ENCODE data around the gene RBM33.

The RBM33 gene

DNA sequence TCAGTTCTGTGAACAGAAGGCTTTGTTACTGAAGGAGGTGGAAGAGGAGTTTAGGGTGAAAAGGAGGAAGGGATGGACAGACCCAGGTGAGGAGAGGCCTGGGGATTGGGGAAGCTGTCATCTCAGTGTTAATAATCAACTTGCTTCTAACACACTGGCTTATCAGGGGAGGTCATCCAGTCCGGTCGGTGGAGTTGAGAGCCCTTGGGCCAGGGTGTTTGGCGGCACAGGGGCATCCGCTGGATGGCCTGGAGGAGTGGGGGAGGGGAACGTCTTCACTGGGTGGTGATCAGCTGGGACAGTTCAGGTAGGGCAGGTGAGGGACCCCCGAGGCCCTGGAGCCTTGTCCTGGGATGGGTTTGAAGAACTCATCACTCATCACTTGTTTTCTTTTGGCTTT is 133.9 kb downstream of the RBM33 start:
- no peak for FAIRE-seq

DNA sequence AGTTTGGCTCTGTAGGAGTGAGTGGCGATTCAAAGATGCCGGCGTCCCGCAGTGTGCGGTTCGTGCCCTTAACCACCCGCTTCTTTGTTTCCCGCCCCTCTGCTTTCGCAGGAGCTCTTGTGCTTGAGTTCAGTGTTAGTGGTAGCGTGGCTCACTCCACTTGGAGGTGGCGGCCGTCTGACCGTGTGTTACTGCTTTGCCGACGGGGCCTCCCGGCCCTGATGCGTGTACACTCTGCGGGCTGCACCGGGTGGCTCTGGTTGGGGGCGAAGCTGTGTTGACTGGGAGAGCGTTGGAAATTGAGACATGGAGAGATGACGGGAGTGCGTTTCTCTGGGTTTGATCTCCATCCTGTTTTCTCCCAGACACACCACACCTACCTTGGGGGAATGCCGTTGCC is 136.4 kb downstream of the RBM33 start:
- no peak for FAIRE-seq

DNA sequence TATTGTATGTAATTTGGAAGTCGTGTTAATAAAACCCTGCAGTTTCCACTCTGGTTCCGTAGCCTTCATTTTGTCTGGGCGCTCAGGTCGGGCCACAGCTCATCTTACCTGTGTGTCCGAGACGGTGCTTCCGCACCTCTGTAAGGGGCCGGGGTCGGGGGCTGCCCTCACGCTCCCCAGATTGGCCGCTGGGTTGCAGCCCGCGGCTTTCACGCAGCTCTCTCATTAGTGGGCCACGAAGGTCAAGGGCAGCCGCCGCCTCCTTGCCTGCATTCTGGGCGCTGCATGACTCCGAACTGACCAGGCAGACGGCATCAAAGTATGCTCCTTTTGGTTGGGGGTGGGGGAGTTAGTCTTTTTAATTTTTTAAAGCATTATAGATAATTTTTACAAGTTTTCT is 137.0 kb downstream of the RBM33 start:
- FAIRE-seq, result no peak

DNA sequence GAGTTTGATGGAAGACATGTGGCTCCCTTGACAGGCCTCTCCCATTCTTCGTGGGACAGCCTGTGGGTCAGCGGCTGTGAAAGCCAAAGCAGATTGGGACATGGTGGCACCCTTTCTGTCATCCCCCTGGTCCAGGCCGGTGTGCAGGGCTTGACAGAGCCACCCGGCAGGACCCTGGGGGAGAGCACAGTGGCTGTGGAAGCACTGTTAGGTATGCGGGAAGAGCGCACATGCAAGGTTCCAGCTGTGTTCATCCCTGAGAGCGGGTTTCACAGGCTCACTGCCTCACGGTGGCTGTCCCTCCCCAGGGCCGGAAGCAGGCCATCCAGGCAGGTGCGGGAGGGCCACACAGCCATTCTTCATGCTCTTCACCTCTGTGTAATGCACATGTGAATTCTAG is 138.0 kb downstream of the RBM33 start:
- FAIRE-seq, result no peak

DNA sequence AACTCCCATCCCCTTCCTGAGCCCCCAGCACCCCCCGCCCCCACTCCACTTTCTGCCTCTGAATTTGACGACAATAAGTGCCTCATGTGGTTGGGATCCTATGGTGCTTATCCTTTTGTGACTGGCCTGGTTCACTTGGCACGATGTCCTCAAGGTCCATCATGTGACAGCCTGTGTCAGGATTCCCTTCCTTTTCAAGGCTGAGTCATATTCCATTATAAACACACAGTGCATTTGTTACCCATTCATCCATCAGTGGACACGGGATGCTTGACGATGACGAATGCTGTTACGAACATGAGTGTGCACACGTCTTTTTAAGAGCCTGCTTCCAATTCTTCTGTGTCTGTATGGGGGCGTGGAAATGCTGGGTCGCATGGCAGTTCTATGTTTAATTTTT is 141.1 kb downstream of the RBM33 start:
- no peak for FAIRE-seq

DNA sequence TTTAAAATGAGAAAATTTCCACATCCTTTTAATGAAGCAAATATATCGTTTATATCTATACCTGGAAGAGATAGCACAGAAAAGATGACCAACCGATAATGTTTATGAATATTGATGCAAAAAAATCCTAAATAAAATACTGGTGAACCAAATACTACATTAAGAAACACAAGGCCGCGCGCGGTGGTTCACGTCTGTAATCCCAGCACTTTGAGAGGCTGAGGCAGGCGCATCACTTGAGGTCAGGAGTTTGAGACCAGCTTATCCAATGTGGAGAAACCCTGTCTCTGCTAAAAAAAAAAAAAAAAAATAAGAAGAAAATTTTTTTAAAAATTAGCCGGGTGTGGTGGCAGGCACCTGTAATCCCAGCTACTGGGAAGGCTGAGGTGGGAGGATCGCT is 142.0 kb downstream of the RBM33 start:
- no peak for FAIRE-seq

DNA sequence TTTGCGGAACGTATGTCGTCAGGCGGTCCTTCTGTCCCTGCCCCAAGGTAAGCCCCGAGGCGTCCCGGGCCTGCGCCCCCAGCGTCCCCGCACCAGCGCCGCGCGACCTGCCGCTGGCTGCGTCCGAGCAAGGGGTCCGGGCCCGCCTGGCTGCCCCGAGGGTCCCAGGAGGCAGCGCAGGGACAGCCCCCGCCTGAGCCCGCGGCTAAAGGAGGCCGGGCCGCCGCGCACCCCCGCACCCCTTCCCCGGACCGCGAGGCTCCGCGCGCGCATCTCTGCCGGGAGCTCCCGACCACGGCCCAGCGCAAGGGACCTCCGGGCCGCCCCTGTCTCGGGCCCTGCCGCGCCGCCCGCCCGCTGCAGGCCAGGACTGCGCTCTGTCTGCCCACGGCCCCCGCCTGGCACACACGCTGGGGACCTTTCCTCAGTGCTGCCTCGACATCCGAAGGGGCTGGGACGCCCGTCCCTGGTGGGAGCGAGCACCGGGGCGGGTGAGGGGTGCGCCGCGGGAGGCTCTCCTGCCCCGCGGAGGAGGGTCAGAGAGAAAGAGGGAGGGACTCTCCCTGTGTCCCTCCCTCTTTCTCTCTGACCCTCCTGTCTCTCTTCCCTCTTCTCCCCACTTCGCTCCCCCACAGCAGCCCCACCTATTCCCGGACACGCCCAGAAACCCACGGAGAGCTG is 142.8 kb downstream of the RBM33 start:
- FAIRE-seq, result no peak

DNA sequence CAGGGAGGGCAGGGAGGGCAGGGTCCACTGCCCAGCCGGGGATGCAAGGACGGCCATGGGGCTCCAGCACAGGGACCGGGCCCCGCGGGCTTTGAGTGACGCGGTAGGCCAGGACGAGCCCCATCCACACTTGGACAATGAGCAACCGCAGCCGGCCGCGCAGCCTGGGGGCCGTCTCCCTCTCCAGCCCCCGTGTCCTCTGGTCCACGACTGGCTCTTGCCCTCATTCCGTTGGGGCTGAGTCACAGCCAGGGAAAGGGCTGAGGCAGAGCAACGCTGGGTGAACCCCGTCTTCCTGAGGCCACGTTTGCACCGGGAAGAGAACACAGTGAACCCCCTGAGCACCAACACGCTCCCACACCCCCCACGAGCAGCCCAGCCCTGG is 144.1 kb downstream of the RBM33 start:
- no peak for FAIRE-seq

DNA sequence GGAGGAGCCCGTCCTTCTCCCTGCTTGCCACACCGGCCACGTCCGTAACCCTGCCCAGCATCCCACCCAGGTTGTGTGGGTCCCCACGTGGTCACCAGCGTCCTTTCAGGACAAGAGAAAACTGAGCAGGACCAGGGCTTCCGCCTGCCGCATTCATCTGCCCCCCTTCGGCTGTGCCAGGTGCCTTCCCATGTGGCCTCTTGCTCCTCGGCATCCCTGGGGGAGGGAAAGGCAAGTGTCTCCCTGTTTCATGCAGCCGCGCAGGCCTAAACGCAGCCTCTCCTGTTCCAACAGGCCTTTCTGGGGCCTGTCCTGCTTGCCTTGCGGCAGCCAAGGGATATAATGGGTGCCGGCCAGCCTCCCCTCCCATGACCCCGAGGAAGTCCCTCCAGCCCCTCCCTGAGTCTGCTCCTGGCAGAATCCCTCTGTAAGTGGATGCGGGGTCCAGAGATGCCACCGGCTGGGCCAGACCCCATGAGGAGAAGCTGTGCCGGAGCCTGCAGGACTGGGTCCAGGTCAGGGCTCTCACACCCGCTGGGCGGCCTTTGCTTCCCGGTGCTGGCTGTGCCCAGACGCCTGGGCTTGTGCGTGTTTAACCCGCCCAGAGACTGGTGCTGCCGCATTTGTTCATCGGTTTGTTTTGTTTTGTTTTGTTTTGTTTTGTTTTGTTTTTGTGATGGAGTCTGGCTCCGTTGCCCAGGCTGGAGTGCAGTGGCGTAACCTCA is 144.7 kb downstream of the RBM33 start:
- FAIRE-seq, result no peak

DNA sequence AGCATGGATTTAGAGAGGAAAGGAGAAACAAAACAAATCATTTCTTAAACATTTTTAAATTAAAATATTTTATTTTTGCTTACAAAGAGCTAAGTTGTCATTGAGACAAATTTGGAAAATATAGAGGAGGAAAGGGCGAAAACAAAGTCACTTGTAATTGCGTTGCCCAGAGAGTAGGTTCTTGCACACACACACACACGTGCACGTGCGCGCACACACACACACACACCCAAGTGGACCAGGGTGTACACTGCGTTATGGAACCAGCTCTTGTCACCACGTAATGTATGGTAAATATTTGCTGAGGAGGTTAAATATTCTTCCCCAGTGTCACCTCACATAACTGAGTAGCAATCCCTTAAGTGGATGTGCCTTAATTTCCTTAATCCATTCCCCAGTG is 146.2 kb downstream of the RBM33 start:
- no peak for FAIRE-seq

DNA sequence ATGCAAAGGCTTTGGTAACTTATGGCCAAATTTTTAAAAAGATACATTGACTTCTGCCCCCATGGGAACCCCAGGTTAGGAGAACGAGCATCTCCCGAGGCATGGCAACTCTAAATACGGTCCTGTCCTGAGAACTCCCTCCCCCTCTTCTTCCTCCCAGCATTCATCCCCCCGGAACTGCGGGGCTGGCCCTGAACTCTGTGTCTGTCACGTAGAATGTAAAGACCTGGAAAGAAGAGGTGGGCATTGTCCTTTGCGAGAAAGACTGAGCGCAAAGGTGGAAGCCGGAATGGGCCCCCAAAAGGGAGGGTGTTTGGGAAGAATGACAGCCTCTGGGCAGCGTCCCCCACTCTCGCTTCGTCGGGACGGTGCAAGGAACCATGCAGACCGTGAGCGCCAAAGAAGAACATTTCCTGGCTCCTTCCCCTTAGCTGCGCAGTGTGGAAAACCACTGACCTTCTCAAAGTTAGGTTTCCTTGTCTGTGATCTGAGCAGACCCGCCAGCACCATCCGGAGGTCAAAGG is 146.8 kb downstream of the RBM33 start:
- FAIRE-seq, result no peak

DNA sequence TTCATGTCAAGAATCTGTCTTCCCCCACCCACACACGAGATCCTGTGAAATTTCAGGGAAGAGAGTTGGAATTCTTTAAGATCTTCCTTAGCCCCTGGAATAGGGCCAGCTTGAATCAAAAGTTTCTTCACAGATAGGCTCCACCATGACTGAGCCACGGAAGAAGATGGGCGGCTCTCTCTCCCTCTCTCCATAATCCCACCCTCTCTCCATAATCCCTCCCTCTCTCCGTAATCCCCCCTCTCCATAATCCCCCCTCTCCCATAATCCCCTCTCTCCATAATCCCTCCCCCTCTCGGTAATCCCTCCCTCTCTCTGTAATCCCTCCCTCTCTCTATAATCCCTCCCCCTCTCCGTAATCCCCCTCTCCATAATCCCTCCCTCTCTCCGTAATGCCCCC is 147.4 kb downstream of the RBM33 start:
- no peak for FAIRE-seq

DNA sequence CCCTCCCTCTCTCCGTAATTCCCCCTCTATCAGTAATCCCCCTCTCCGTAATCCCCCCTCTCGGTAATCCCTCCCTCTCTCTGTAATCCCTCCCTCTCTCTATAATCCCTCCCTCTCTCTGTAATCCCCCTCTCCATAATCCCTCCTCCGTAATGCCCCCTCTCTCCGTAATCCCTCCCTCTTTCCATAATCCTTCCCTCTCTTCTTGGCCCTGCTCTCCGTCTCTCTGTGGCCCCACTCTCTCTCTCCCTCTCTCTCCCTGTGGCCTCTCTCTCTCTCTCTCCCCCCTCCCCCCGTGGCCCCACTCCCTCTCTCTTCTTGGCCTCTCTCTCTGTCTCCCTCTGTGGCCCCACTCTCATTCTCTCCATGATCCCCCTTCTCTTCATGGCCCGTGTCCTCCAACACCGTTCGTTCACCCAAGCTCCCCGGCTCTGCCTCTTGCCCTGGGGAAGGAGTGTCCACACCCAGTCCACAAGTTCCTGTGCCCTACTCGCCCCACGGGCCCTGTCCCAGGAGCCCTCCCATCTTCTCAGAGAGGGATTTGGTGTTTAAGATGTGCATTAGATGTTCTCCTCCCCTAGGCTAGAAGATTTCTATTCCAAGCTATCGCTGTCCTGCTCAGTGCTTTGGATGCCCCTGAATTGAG is 148.0 kb downstream of the RBM33 start:
- no peak for FAIRE-seq

DNA sequence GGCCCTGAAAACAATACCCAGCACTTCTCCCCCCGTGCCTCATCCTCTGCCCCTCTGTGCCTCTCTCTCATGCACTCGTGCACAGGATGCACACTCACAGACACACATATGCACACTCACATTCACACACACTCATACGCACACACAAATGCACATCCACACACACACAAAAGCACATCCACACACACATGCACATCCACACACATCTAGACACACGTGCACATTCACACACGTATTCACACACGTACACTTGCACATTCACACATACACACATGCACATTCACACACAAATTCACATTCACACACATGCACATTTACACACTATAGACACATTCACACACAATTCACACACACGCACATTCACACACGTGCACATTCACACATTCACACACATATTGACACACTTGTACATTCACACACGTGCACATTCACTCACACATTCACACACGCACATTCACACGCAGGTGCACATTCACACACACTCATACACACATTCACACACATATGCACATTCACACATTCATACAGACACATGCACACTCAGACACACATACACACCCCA is 148.6 kb downstream of the RBM33 start:
- no peak for FAIRE-seq

DNA sequence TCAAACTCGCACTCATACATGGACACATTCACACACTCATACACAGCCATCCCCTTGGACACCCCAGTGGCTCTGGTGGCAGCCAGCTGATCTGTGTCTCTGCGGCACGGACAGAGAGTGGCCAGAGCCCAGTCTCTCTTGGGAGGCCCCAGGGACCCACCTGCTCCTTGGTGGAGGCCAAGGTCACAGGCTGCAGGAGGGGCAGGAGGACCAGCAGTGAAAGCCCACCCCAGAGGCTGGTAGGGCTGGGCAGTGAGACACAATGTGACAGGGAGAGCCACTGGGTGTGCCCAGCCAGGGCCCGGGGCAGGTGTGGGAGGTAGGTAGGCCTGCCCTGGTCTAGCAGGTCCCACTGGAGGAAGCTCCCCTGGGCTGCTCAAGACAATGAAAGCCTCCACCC is 149.3 kb downstream of the RBM33 start:
- no peak for FAIRE-seq

DNA sequence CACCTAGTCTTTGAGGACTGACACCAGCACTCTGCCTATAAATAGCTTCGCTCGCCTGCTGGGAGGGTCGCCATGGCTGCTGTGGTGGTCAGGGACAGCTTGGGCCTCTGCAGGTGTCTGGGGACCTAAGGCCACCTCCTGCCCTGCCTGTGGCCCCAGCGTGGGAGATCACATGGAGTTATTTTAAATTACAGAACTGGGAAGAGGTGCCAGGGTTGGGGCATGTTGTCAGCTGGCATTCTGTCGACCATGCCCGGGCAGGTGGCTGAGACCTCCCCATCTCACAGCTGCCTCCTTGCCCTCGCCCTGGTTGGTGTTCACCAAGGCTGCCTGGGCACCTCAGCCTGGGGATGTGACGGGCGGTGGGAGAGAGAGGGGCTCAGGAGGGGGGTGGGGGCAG is 149.7 kb downstream of the RBM33 start:
- no peak for FAIRE-seq

DNA sequence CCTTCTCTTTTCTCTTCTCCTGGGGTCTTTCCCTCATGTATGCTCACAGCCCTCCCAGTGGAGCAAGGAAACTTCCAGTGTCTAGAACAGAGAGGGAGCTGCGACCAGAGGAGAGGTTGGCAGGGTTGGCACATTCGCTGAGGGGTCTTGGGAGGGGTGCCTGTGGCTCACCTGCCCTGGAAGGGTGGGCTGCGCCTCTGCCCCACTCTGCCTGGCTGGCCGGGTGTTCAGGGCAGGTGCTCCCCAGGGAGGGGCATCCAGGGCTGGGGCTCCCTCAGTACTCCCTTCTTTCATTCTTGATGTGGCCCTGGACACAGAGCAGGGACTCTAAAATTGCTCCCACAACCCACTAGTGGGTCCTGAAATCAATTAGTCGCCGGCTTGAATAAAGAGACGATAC is 150.9 kb downstream of the RBM33 start:
- no peak for FAIRE-seq

DNA sequence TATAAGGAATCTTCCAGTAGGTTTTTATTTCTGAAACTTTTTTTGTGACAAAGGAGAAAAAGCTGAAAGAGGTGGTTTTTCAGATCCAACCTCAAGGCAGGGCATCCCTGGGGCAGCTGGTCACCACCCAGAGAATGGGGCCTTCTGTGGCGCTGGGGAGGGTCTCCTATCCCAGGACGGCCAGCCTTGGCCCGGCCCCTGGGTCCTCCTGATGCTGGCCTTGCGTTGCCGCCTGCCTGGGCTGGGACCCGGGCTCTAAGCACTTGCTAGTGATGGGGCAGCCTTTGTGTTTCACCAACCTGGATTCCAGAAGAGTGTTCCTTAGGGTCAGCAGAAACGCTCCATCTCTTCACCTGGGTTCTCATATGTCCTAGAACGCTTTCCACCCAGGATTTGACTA is 151.5 kb downstream of the RBM33 start:
- FAIRE-seq, result no peak

DNA sequence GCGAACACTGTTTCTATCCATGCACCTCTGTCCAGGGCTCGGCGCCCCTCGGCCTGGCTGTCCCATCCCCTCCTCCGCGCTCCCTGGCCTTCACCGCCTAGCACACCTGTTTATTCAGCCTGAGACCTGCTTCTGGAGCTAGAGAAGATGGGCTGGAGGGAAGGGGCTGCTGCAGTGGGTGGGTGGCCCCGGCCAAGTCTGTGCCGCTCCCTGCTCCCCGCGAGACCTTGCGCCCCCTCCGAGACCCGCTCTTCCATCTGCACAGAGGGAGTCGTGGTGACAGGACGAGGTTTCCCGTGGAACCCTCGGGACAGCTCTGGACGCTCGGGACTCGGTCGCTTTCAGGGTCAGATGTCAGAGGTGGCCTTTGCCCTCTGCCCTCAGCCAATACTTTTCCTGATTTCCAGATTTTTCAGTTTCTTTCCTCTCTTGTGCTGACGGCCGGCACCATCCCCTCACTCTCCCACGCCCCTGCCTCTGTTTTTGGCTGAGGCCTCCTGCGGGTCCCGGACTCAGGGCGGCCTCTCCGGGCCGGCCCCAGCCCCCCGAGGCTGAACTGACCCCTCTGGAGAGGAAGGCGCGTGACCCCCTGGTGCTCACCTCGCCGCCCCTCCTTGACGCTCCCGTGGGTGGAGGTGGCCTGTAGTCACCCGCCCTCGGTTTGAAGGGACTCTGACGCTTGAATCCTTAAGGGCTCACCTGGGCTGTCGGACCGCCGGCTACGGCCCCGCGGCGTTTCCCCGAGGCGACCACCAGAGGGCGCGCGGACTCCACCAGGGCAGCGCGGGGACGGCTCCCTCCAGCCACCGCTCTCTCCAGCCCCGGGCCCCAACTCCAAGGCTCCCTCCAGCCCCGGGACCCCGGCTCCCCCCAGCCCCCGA is 152.2 kb downstream of the RBM33 start:
- no peak for FAIRE-seq

DNA sequence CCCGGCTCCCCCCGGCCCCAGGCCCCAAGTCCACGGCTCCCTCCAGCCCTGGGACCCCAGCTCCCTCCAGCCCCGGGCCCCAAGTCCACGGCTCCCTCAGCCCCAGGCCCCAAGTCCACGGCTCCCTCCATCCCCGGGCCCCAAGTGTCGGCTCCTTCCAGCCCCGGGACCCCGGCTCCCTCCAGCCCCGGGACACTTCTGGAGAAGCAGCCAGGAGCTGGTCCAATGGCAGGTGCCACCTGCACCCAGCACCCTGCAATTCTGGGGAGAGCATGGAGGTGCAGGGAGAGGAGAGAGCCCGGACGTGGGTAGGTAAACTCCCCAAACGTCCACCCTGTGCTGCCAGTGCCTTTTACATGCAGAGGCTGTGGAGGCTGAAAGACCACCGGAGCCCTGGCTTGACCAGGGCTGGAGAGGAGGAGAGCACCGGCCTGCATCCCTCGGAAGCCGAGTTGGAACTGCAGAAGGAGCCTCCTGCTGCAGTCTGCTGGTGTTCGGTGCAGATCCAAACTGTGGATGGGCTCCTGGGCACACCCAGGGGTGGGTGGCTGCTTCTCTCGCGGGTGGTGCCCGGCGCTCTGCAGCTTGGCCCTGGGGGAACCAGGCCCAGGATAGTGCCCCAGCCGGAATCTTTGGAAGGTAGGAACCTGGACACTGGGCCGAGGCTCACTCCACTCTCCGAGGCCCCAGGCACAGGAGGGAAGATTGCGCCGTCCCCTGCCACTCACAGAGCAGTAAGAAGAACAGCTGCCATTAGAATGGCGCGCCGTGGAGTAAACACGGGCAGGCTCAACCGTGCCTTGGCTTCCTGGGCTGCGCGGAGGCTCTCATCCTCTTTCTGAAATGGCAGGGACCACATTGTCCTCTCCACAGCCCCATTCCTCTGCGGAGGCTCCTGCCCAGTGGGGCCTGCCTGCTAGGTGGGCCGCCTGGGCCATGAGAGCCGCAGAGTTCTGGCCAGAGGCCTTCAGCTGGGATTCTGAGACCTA is 153.1 kb downstream of the RBM33 start:
- no peak for FAIRE-seq

DNA sequence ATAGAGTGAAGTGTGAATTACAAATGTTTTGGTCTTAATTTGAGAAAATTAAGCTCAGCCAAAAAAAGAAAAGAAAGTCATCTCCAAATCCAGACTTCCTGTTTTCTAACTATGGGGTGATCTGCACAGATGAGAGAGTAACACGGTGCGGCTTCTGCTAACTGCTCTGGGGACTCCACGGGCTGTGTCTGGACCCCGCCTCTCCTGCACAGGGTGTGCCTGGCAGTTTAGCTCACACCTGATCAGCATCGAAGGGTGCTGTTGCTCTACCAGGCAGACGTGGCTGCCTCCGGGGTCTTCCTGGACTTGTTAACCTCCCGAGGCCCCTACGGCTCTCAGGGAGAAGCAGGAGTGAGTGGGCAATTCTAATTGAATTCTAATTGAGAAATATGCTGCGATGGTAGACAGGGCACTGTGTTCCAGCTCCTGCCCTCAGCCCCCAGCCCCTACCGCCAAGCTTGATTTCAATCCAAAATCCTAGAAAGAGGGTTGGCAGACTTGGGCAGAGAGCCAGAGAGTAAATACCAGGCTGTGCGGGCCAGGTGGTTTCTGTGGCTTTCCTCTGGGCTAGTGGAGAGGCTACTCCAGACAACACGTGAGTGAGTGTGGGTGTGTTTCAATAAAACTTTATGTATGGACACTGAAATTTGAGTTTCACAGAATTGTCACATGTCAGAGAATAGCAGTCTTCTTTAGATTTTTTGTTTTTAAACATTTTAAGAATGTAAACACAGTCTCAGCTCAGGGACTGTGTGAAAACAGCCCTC is 154.4 kb downstream of the RBM33 start:
- FAIRE-seq, result no peak

Data from islet of Langerhans (tissue), 1 donor.